Vagina (tissue), 2 donors: ENCODE data around the gene ANXA5.

Source experiments
- POLR2A ChIP-seq, 2 donors: fragments of 450-650 bp; IDR thresholded peaks; one replicate each; pipeline ENCODE4 v1.6.1; 2017; ENCODE audit warnings: antibody characterized with exemption in 2 of 2, mild to moderate bottlenecking in 2 of 2, moderate library complexity in 2 of 2
- TF ChIP-seq, protein P1 (sequence below), 3 experiments: fragments of 450-650 bp in 2 of 3; fragments of 200-600 bp in 1 of 3; sonication (generic) in 1 of 3; IDR thresholded peaks; one replicate each; pipeline ENCODE4 v1.5.1; 2017 to 2019; ENCODE audit warnings: antibody characterized with exemption in 3 of 3, mild to moderate bottlenecking in 2 of 3, moderate library complexity in 2 of 3

DNA sequence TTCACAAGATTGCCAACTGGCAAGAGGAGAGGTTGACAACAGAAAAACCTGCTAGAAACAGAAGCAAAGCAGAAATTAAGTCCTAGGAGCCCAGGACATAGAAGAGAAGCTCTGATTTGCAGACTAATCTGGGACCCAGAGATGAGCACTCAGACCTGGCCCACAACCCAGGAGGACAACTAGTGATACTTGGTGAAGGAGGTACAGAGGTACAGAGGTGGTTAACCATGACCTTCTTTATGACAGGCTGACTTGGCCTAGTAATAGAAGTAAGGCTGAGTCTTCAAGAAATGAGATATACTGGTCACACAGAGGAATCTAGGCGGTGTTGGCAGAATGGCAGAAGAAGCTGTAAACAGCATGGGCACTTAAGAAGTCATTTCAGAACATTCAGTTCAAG, 43.6 kb downstream of the ANXA5 start:
- TF ChIP-seq, protein P1, sequence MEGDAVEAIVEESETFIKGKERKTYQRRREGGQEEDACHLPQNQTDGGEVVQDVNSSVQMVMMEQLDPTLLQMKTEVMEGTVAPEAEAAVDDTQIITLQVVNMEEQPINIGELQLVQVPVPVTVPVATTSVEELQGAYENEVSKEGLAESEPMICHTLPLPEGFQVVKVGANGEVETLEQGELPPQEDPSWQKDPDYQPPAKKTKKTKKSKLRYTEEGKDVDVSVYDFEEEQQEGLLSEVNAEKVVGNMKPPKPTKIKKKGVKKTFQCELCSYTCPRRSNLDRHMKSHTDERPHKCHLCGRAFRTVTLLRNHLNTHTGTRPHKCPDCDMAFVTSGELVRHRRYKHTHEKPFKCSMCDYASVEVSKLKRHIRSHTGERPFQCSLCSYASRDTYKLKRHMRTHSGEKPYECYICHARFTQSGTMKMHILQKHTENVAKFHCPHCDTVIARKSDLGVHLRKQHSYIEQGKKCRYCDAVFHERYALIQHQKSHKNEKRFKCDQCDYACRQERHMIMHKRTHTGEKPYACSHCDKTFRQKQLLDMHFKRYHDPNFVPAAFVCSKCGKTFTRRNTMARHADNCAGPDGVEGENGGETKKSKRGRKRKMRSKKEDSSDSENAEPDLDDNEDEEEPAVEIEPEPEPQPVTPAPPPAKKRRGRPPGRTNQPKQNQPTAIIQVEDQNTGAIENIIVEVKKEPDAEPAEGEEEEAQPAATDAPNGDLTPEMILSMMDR (IDR thresholded peaks at IDR 0.05): no peak
- TF ChIP-seq POLR2A (IDR thresholded peaks at IDR 0.05): no peak
